ENCODE measurements around the gene GCNA.
"Not testable (repeated sequence)": the region's sequence is repeated elsewhere in the genome, so short reads cannot be mapped to it uniquely, and the experiment has no call there.

The GCNA gene

DNA sequence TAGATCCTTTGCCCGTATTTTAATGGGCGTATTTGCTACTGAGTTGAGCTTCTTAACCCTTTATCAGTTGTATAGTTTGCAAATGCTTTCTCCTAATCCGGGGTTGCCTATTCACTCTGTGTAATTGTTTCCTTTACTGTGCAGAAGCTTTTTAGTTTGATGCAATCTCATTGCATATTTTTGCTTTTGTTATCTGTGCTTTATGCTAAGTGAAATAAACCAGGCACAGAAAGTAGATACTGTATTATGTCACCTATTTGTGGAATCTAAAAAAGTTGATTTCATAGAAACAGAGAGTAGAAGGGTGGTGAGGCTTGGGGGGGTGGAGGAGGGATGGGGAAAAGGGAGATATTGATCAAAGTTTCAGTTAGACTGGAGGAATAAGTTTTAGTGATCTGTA lies 27.7 kb upstream of the GCNA start:
- Histone ChIP-seq H3K4me3 (ENCODE audit: low read depth, low read length) (no peak overlapping the region), H3K36me3 (peaks cover 35% of the 10 kb centered on the region), H3K9me3 (no peaks in the 10 kb centered on the region), H3K27me3 (no peaks in the 10 kb centered on the region), H3K4me1 (no peaks in the 10 kb centered on the region)
- TF ChIP-seq CTCF (IDR thresholded peaks at IDR 0.05; ENCODE audit: low read depth, low read length), result no peak
- DNase-seq, result no peak

- H3K9me3 ChIP-seq, result no peaks in the 10 kb centered on the region
- H3K4me1 ChIP-seq, result no peaks in the 10 kb centered on the region
- H3K4me3 ChIP-seq (ENCODE audit: low read depth, low read length), result no peak overlapping the region
- H3K27me3 ChIP-seq, result no peaks in the 10 kb centered on the region
- no peak for DNase-seq
- H3K36me3 ChIP-seq, result peaks cover 35% of the 10 kb centered on the region
- TF ChIP-seq CTCF (IDR thresholded peaks at IDR 0.05; ENCODE audit: low read depth, low read length), result no peak
Measured at GRCh38 chrX:71556036-71556435, 22.2 kb upstream of the GCNA start.

- DNase-seq, result no peak
- no peak overlapping the region for H3K4me3 ChIP-seq (ENCODE audit: low read depth, low read length)
- no peak for TF ChIP-seq CTCF (IDR thresholded peaks at IDR 0.05; ENCODE audit: low read depth, low read length)
- H3K4me1 ChIP-seq, result no peaks in the 10 kb centered on the region
- peaks cover 61% of the 10 kb centered on the region for H3K36me3 ChIP-seq
- no peaks in the 10 kb centered on the region for H3K27me3 ChIP-seq
- H3K9me3 ChIP-seq, result no peaks in the 10 kb centered on the region
Measured at GRCh38 chrX:71558920-71559319, 19.3 kb upstream of the GCNA start.

- peaks cover 70% of the 10 kb centered on the region for H3K36me3 ChIP-seq
- DNase-seq; H3K9me3 ChIP-seq; H3K27me3 ChIP-seq; H3K4me3 ChIP-seq (ENCODE audit: low read depth, low read length); H3K4me1 ChIP-seq: not testable (repeated sequence)
Measured at GRCh38 chrX:71559773-71560172, 18.5 kb upstream of the GCNA start.

GRCh38 chrX:71563921-71564320 lies 14.3 kb upstream of the GCNA start:
- H3K4me1 ChIP-seq, result no peaks in the 10 kb centered on the region
- H3K9me3 ChIP-seq, result no peaks in the 10 kb centered on the region
- H3K4me3 ChIP-seq (ENCODE audit: low read depth, low read length), result no peak overlapping the region
- no peaks in the 10 kb centered on the region for H3K27me3 ChIP-seq
- no peak for TF ChIP-seq CTCF (IDR thresholded peaks at IDR 0.05; ENCODE audit: low read depth, low read length)
- no peak for DNase-seq
- peaks cover 74% of the 10 kb centered on the region for H3K36me3 ChIP-seq

DNA sequence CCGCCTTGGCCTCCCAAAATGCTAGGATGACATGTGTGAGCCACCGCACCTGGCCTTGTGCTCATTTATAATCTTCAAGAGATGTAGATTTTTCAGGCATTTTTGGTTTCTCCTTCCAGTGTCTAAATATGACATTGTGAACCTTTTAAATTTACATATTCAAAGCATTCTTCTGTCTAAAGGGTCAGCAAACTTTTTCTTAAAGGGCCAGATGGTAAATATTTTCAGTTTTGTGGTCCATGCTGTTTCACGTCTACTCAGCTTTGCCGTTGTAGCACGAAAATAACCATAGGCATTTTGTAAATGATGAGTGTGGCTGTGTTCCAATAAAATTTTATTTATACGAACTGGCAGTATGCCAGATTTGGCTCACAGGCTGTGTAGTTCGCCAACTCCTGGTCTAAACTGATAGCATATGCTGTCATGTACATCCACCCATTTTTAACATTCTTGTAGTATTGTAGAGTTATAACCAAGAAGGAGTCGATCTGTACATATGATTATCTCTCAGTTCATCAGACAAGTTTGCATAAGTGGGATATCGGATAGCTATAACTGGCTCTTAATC lies 12.7 kb upstream of the GCNA start:
- Histone ChIP-seq H3K9me3 (no peaks in the 10 kb centered on the region), H3K36me3 (peaks cover 69% of the 10 kb centered on the region), H3K4me1 (no peaks in the 10 kb centered on the region), H3K27me3 (no peaks in the 10 kb centered on the region), H3K4me3 (ENCODE audit: low read depth, low read length) (no peak overlapping the region)
- TF ChIP-seq CTCF (IDR thresholded peaks at IDR 0.05; ENCODE audit: low read depth, low read length), result no peak
- DNase-seq, result no peak

DNA sequence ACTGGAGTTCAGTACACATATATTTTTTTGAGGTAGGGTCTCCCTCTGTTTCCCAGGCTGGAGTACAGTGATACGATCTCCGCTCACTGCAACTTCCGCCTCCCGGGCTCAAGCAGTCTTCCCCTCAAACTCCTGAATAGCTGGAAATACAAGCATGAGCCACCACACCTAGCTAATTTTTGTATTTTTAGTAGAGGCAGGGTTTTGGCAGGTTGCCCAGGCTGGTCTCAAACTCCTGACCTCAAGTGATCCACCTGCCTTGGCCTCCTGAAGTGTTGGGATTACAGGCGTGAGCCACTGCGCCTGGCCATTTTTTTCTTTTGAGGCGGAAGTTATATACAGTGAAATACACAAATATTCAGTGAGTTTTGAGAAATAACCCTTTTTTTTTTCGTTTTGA lies 6.8 kb upstream of the GCNA start:
- H3K4me1 ChIP-seq; H3K27me3 ChIP-seq; DNase-seq; H3K4me3 ChIP-seq (ENCODE audit: low read depth, low read length); H3K9me3 ChIP-seq: not testable (repeated sequence)
- H3K36me3 ChIP-seq, result peaks cover 40% of the 10 kb centered on the region
